GM12878 (cell line): Measurements from ENCODE around the gene FRZB.

Experiments
- EZH2 ChIP-seq: IDR thresholded peaks from 2 replicates; pipeline ENCODE4 v1.6.1; 2012; ENCODE audit warnings: low read depth, mild to moderate bottlenecking, control low read depth, inconsistent platforms, low read length, borderline replicate concordance; ENCODE audit not compliant: control insufficient read depth
- TF ChIP-seq, protein P1 (sequence below), 3 experiments: IDR thresholded peaks in 2 of 3; conservative IDR thresholded peaks in 1 of 3; 2 replicates each; pipeline ENCODE4 v1.5.1; 2011; ENCODE audit warnings: low read depth in 3 of 3, low read length in 3 of 3, mild to moderate bottlenecking in 3 of 3, control low read depth in 2 of 3, moderate library complexity in 2 of 3, inconsistent platforms in 1 of 3, mixed read lengths in 1 of 3; ENCODE audit not compliant: control insufficient read depth in 2 of 3, insufficient read depth in 1 of 3; ENCODE audit errors: extremely low read depth in 1 of 3

DNA sequence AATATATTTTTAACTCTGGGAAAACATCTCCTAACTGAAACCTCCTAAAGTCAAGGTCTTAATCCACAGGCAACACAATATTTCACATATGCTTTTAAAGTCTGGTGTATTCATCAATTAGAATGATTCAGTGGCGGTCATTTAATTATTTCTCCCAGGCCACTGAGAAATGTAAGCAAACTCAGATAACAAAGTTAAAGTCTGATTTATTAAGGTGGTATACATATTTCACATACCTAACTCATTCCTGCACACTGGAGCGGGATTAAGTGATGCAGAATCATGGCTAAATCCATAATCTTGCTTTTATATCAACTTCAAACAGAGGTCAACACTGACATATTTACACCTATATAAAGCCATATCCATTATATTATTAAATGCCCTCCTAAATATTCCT is 43.7 kb downstream of the FRZB start:
- TF ChIP-seq, protein P1, sequence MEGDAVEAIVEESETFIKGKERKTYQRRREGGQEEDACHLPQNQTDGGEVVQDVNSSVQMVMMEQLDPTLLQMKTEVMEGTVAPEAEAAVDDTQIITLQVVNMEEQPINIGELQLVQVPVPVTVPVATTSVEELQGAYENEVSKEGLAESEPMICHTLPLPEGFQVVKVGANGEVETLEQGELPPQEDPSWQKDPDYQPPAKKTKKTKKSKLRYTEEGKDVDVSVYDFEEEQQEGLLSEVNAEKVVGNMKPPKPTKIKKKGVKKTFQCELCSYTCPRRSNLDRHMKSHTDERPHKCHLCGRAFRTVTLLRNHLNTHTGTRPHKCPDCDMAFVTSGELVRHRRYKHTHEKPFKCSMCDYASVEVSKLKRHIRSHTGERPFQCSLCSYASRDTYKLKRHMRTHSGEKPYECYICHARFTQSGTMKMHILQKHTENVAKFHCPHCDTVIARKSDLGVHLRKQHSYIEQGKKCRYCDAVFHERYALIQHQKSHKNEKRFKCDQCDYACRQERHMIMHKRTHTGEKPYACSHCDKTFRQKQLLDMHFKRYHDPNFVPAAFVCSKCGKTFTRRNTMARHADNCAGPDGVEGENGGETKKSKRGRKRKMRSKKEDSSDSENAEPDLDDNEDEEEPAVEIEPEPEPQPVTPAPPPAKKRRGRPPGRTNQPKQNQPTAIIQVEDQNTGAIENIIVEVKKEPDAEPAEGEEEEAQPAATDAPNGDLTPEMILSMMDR (IDR thresholded peaks at IDR 0.05 in 2 of 3, conservative IDR thresholded peaks at IDR 0.05 in 1 of 3; ENCODE audit: control insufficient read depth in 2 of 3, extremely low read depth in 1 of 3, insufficient read depth in 1 of 3, low read depth in 3 of 3, low read length in 3 of 3): no peak
- TF ChIP-seq EZH2: no peak
